Osteoblast (primary cell): Measurements from ENCODE around the gene CACTIN. TPM values are rescaled to one million over a fixed set of nuclear protein-coding genes. Genes with fewer than 3 reads are reported as not detected.

Experiments used
- DNase-seq: peaks from one replicate; pipeline ENCODE4 v3.0.0; 2011; ENCODE audit warnings: low spot score, mixed read lengths; ENCODE audit not compliant: insufficient read length; ENCODE audit errors: missing footprints
- H2AFZ ChIP-seq: 2 replicates; pipeline ENCODE4 v1.6.0; 2011; ENCODE audit warnings: mild to moderate bottlenecking, low read length
- H3K27ac ChIP-seq: 2 replicates; pipeline ENCODE4 v1.5.1; 2011; ENCODE audit warnings: mild to moderate bottlenecking, low read depth, low read length, moderate library complexity
- H3K27me3 ChIP-seq: 2 replicates; pipeline ENCODE4 v1.6.0; 2012; ENCODE audit warnings: mild to moderate bottlenecking, control low read depth, inconsistent platforms, low read length, moderate library complexity; ENCODE audit not compliant: insufficient read depth
- H3K36me3 ChIP-seq: 2 replicates; pipeline ENCODE4 v1.5.1; 2011; ENCODE audit warnings: mild to moderate bottlenecking, low read length, control low read depth, moderate library complexity; ENCODE audit not compliant: insufficient read depth
- H3K4me1 ChIP-seq: 2 replicates; pipeline ENCODE4 v1.5.1; 2011; ENCODE audit warnings: mild to moderate bottlenecking, low read length, control low read depth, moderate library complexity; ENCODE audit not compliant: insufficient read depth
- H3K4me2 ChIP-seq: 2 replicates; pipeline ENCODE4 v1.6.0; 2011; ENCODE audit warnings: mild to moderate bottlenecking, low read length; ENCODE audit not compliant: insufficient read depth
- H3K4me3 ChIP-seq: fragments of 200-600 bp; sonication (generic); 3 replicates; pipeline ENCODE4 v1.5.1; 2012; ENCODE audit warnings: mild to moderate bottlenecking, low read length, inconsistent platforms; ENCODE audit not compliant: insufficient read depth
- H3K79me2 ChIP-seq: 2 replicates; pipeline ENCODE4 v1.6.0; 2012; ENCODE audit warnings: mild to moderate bottlenecking, low read length, control low read depth, inconsistent platforms; ENCODE audit not compliant: insufficient read depth
- H3K9me3 ChIP-seq: 2 replicates; pipeline ENCODE4 v1.5.1; 2011; ENCODE audit warnings: low read depth, low read length, control low read depth
- H4K20me1 ChIP-seq: 2 replicates; pipeline ENCODE4 v1.6.0; 2012; ENCODE audit warnings: mild to moderate bottlenecking, low read length, control low read depth; ENCODE audit not compliant: insufficient read depth
- total RNA-seq: library from RNA; depleted of rRNA; stranded (reverse); fragments of >200 nt; gene quantifications from 2 replicates; pipeline ENCODE4 v1.2.3, GENCODE V29; 2012
- TF ChIP-seq, protein P1 (sequence below): IDR thresholded peaks from 2 replicates; pipeline ENCODE4 v1.5.1; 2011; ENCODE audit warnings: mild to moderate bottlenecking, low read depth, low read length, moderate library complexity; ENCODE audit errors: extremely low read depth

Gene CACTIN
- total RNA-seq, 1 donor, result 19.9 TPM

DNA sequence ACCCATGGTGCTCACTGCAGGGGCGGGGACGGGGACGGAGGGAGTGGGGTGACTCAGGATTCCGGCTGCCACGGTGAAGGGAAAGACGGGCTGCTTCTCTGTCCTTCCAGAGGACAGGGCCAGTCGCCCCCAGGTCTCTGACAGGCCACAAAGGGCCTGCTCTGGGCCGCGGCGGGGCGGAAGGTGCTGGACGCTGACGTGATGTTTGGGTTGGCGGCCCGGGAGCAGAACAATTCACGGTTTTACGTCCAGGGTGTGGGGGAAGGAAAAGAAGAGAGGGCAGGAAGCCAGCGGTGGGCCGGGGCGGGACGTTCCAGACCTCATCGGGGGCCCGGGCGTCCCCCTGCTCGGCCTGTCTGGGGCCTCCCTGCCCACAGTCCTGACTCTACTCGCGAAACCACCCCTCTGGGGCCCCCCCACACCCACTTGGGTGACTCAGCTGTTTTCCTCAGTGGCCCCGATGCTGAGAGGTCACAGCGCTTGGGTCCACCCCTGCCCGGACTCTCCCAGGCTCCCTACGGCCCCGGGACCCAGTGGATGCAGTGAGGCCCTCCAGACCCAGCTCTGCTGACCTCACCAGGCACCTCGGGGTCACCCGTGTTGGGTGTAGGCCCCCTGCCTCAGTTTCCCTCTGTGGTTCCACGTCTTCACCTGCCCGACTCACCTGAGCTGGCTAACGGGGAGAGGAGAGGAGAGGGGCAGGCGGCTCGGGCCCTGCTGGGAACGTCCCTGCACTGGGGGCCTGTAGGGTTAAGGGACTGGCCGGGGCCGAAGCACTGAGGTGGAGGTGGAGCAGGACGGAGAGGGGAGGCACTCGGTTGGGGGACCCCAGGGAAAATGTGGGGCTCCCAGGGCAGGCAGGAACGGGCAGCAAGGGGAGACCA, 44.4 kb upstream of the CACTIN start:
- peaks cover 19% of the 10 kb centered on the region for H4K20me1 ChIP-seq
- H3K36me3 ChIP-seq, result no peaks in the 10 kb centered on the region
- peak overlapping the region; percentile 74 for H3K27ac ChIP-seq
- peaks cover 15% of the 10 kb centered on the region for H3K4me1 ChIP-seq
- H3K4me2 ChIP-seq, result peak overlapping the region; percentile 54
- peak; percentile 99 for DNase-seq
- peak overlapping the region; percentile 52 for H3K4me3 ChIP-seq
- H3K9me3 ChIP-seq, result no peaks in the 10 kb centered on the region
- peaks cover 40% of the 10 kb centered on the region for H3K79me2 ChIP-seq
- TF ChIP-seq, protein P1, sequence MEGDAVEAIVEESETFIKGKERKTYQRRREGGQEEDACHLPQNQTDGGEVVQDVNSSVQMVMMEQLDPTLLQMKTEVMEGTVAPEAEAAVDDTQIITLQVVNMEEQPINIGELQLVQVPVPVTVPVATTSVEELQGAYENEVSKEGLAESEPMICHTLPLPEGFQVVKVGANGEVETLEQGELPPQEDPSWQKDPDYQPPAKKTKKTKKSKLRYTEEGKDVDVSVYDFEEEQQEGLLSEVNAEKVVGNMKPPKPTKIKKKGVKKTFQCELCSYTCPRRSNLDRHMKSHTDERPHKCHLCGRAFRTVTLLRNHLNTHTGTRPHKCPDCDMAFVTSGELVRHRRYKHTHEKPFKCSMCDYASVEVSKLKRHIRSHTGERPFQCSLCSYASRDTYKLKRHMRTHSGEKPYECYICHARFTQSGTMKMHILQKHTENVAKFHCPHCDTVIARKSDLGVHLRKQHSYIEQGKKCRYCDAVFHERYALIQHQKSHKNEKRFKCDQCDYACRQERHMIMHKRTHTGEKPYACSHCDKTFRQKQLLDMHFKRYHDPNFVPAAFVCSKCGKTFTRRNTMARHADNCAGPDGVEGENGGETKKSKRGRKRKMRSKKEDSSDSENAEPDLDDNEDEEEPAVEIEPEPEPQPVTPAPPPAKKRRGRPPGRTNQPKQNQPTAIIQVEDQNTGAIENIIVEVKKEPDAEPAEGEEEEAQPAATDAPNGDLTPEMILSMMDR, result no peak
- peak overlapping the region; percentile 36 for H2AFZ ChIP-seq
- no peaks in the 10 kb centered on the region for H3K27me3 ChIP-seq

DNA sequence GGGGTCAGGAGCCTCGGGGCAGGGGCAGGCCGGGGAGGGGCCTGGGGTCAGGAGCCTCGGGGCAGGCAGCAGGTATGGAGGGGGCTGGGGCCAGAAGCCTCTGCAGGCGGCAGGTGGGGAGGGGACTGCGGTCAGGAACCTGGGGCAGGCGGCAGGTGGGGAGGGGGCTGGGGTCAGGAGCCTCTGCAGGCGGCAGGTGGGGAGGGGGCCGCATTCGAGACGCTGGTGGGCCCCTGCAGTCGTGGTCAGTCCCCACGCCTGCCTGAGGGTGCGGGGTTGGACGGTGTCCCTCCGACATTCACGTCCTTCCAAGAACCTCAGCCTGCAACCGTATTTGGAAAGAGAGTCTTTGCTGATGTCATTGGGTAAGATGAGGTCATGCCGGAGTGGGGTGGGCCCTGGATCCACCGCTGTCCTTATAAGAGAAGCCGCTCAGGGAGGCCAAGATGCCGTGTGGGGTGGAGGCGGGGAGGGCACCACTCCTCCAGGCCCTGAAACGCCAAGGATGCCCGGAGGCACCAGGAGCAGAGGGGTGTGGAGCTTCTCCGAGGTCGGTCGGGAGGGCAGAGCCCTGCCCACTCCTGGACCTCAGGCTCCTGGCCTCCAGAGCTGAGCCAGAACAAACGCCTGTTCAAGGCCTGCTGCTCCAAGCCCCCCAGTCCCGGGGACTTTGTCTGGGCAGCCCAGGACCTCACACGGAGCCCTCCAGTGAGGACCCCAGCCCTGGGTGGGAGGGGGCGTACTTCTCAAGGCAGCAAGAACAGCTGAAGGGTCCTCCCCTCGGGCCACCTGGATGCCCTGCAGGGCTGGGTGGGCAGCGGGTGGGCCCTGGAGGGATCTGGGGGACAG, 43.6 kb upstream of the CACTIN start:
- Histone ChIP-seq H4K20me1 (peaks cover 24% of the 10 kb centered on the region), H3K4me2 (peak overlapping the region; percentile 54), H3K4me1 (peaks cover 15% of the 10 kb centered on the region), H3K36me3 (no peaks in the 10 kb centered on the region), H3K79me2 (peaks cover 34% of the 10 kb centered on the region), H3K4me3 (peak overlapping the region; percentile 7), H3K27ac (peak overlapping the region; percentile 74), H2AFZ (no peak overlapping the region), H3K9me3 (no peaks in the 10 kb centered on the region), H3K27me3 (no peaks in the 10 kb centered on the region)
- TF ChIP-seq, protein P1, result no peak
- peak; percentile 100 for DNase-seq

DNA sequence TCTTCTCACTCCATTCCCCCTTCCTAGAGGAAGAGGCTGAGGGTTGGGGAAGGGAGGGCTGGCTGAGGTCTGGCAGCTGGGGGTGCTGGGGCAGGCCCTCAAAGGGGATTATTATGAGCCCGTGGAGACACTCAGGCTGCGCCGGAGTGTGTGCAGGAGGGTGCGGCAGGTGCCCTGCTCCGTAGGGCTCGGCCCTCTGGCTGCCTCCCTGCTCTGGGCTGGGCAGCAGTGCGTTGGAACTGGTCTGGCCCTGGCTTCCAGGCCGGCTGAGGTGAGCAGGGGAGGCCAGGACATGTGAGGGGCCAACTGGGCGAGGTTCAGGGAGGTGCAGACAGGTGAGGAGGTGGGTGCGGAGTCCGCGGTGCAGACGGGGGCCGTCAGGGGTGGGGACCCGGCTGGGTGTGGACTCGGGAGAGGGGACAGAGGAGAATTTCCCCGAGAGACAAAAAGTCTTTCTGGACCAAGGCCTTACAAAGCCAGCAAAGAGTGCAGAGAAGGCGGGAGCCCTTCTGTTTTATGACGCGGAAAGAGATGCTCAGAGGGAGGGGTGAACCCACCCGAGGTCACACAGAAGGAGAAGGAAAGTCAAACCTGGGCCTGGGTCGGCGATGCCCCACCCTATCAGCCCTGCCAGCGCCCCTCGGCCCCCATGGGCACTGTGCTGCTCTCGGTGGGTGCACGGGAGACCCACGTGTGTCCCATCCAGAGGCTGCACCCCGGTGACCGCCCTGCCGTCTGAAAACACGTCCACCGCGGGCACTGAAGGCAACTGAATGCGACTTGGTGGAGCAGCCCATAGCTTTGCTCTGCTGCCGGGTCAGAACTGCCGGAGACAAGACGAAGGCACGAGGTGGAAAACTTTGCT, 42.7 kb upstream of the CACTIN start:
- Histone ChIP-seq H3K9me3 (no peaks in the 10 kb centered on the region), H4K20me1 (peaks cover 26% of the 10 kb centered on the region), H3K27me3 (no peaks in the 10 kb centered on the region), H3K4me3 (no peak overlapping the region), H3K4me2 (no peak overlapping the region), H2AFZ (no peak overlapping the region), H3K27ac (no peak overlapping the region), H3K36me3 (peaks cover 4% of the 10 kb centered on the region), H3K4me1 (peaks cover 15% of the 10 kb centered on the region), H3K79me2 (peaks cover 31% of the 10 kb centered on the region)
- no peak for DNase-seq
- TF ChIP-seq, protein P1, result no peak
